ENCODE measurements around the gene IL1R2. TPM values are rescaled to one million over a fixed set of nuclear protein-coding genes. Genes with fewer than 3 reads are reported as not detected.

Gene IL1R2
- total RNA-seq, 4 donors from 2014 or later: 55.3 to 103 (median 80.7) TPM

DNA sequence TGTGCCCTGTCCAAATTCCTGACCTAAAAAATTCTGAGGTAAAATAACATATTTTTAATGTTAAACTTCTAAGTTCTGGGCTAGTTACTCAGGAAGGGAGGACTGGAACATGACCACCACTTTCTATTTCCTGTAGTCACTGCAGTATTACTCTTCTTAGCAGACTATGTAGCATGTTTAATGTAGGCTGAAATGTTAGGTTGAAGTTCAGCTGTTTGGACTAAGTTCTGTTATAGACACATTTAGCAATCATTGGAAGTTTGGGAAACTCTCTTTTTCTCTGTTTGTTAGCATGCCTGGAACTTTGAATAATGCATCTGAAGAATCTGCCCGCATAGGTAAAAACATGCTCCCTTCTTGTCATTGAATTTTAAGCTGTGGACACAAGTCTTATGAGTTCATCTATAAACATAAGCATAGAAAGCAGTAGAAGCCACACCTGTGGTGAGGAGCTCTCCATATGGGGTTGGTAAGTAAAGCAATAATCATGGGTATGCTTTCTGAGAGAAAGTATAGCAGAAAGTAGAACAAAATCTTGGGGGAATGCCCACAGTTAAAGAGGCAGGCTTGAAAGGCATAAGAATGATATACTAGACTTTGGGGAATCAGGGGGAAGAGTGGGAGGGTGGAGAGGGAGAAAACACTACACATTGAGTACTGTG is 52.6 kb downstream of the IL1R2 start:
- WGBS: 87% methylated on average over 1 of the region's 1 CpG
- no peaks in the 10 kb centered on the region for H3K9me3 ChIP-seq

DNA sequence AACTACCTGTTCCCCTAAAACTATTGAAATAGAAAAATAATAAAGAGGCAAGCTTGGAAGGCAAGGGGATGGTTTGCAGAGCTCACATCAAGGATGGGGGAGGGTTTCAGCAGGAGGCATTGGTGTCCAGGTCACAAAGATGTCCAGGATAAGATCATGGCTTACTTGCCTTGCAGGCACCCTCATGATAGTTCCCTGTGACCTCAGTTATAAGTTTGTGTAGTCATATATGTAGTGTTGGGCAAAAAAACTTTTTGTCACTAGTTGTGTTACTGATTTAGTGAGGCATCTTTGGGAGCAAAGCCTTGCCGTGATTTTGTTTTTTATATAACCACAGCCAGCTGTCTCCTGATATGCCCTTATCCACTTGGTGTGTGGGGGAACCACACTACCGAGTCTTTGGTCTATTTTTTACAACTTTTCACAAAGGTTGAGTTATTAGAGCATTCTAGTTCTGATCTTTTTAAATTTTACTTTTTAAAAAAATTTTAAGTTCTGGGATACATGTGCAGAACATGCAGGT is 53.3 kb downstream of the IL1R2 start:
- TF ChIP-seq POLR2A (IDR thresholded peaks at IDR 0.05): no peak
- TF ChIP-seq POLR2AphosphoS5 (IDR thresholded peaks at IDR 0.05): no peak
- TF ChIP-seq EP300 (IDR thresholded peaks at IDR 0.05): no peak
- TF ChIP-seq, protein P1, sequence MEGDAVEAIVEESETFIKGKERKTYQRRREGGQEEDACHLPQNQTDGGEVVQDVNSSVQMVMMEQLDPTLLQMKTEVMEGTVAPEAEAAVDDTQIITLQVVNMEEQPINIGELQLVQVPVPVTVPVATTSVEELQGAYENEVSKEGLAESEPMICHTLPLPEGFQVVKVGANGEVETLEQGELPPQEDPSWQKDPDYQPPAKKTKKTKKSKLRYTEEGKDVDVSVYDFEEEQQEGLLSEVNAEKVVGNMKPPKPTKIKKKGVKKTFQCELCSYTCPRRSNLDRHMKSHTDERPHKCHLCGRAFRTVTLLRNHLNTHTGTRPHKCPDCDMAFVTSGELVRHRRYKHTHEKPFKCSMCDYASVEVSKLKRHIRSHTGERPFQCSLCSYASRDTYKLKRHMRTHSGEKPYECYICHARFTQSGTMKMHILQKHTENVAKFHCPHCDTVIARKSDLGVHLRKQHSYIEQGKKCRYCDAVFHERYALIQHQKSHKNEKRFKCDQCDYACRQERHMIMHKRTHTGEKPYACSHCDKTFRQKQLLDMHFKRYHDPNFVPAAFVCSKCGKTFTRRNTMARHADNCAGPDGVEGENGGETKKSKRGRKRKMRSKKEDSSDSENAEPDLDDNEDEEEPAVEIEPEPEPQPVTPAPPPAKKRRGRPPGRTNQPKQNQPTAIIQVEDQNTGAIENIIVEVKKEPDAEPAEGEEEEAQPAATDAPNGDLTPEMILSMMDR (IDR thresholded peaks at IDR 0.05): no peak
- DNase-seq (ENCODE audit: low spot score in 2 of 2): no peak
- WGBS: 84% methylated on average over 2 of the region's 2 CpGs
- Histone ChIP-seq H3K27ac (no peak overlapping the region), H3K9me3 (no peaks in the 10 kb centered on the region), H3K4me3 (no peak overlapping the region), H3K27me3 (no peaks in the 10 kb centered on the region), H3K4me1 (peaks cover 39% of the 10 kb centered on the region), H3K36me3 (no peaks in the 10 kb centered on the region)

More for the DNA sequence above, 52.6 kb downstream of the IL1R2 start:
- Histone ChIP-seq H3K4me1 (peaks cover 32% of the 10 kb centered on the region), H3K27ac (no peak overlapping the region), H3K4me3 (no peak overlapping the region), H3K27me3 (no peaks in the 10 kb centered on the region), H3K36me3 (no peaks in the 10 kb centered on the region)
- TF ChIP-seq, protein P1 (IDR thresholded peaks at IDR 0.05): no peak
- TF ChIP-seq POLR2AphosphoS5 (IDR thresholded peaks at IDR 0.05) (no peak), POLR2A (IDR thresholded peaks at IDR 0.05) (no peak), EP300 (IDR thresholded peaks at IDR 0.05) (no peak)
- no peak for DNase-seq (ENCODE audit: low spot score in 2 of 2)

DNA sequence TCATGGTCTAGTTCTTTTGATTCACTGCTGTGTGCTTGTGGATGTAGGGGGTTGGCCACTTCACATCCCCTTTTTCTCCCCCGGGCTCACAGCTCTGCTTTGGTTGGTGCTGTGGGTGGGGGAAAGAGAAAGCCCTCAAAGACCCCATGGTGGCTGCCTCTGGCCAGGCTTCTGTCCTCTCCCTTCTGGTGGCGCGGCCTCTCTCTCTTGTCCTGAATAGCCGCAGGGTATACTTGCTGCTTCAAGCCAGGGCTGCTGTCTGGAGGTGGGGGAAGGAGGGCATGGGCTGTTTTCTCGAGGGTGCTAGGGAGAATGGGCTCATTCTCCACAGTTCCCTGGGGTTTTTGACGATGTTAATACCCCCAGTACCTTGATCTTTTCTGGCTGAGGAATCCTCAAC is 53.9 kb downstream of the IL1R2 start:
- H3K27me3 ChIP-seq: no peaks in the 10 kb centered on the region
- H3K27ac ChIP-seq: no peak overlapping the region
- 93% methylated on average over 6 of the region's 6 CpGs for WGBS
- TF ChIP-seq POLR2A (IDR thresholded peaks at IDR 0.05) (no peak), POLR2AphosphoS5 (IDR thresholded peaks at IDR 0.05) (no peak), EP300 (IDR thresholded peaks at IDR 0.05) (no peak)
- TF ChIP-seq, protein P1 (IDR thresholded peaks at IDR 0.05): no peak
- no peaks in the 10 kb centered on the region for H3K9me3 ChIP-seq
- peaks cover 46% of the 10 kb centered on the region for H3K4me1 ChIP-seq
- no peak overlapping the region for H3K4me3 ChIP-seq
- no peak for DNase-seq (ENCODE audit: low spot score in 2 of 2)
- H3K36me3 ChIP-seq: no peaks in the 10 kb centered on the region

DNA sequence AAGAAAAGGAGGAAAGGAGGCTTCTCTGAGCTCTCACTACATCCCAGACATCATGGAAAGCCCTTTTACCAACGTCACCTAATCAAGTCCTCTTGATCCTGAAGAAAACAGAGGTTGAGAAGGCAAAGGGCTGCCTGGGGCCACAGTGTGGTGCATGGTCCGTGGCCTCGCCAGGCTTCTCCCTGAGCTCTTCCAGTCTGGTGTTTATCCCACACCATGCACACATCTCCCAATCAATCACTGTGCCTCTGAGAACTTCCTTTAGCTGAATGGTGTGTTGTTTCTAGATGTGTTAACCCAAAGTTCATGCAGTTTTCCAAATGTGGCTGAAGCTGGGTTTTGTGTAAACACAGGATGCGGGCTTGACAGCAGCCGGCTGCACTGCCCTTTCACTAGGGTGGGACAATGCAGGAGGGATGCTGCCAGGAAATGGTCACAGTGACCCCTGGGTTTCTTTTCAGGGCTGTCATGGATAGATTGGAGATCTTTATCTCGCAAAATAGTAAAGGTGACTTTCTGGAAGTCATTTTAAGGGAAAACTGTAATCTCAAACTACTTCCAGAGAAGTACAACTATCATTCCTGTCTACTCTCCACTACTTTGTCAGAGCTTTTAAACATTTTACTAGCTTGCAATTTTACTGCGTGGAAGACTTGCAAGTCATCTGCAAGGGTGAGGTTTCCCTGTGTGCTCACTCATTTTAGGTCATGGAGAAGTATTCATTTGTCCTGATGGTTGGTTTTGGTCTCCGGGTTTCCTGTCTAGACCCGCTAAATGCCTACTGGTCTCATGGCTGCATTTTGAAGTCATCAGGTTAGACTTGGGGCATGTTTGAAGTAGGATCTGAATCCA is 54.6 kb downstream of the IL1R2 start:
- no peak overlapping the region for H3K4me3 ChIP-seq
- no peaks in the 10 kb centered on the region for H3K9me3 ChIP-seq
- no peaks in the 10 kb centered on the region for H3K36me3 ChIP-seq
- WGBS: 85% methylated on average over 9 of the region's 9 CpGs
- H3K4me1 ChIP-seq: peaks cover 47% of the 10 kb centered on the region
- DNase-seq (ENCODE audit: low spot score in 2 of 2): no peak
- no peak overlapping the region for H3K27ac ChIP-seq
- TF ChIP-seq EP300 (IDR thresholded peaks at IDR 0.05): no peak
- no peak for TF ChIP-seq POLR2AphosphoS5 (IDR thresholded peaks at IDR 0.05)
- no peak for TF ChIP-seq POLR2A (IDR thresholded peaks at IDR 0.05)
- TF ChIP-seq, protein P1 (IDR thresholded peaks at IDR 0.05): no peak
- no peaks in the 10 kb centered on the region for H3K27me3 ChIP-seq

DNA sequence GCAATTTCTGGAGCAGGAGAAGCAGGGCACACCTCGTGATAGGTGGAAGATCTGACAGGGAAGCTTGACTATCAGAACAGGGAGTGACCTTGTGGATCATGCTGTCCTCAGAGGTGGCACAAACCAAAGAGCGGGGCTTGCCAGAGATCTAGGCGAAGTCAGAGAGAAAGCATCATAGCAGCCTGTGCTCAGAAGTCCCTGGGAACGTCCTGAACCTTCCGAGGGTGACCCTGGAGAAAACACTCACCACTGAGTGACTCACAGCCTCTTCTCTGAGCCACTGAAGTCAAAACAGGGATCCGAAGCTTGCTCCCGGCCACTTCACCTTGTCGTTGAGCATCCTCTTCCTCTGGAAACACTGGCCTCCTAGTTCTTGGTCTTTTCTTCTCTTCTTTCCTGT is 56.7 kb downstream of the IL1R2 start:
- no peak overlapping the region for H3K4me3 ChIP-seq
- TF ChIP-seq EP300 (IDR thresholded peaks at IDR 0.05) (no peak), POLR2AphosphoS5 (IDR thresholded peaks at IDR 0.05) (peak in 2 of 3 donors; percentile 65 to 93)
- peak overlapping the region; percentile 85 for H3K27ac ChIP-seq
- no peaks in the 10 kb centered on the region for H3K9me3 ChIP-seq
- DNase-seq (ENCODE audit: low spot score in 2 of 2): peak in 1 of 2 donors; percentile 85
- peaks cover 60% of the 10 kb centered on the region for H3K4me1 ChIP-seq
- no peaks in the 10 kb centered on the region for H3K36me3 ChIP-seq
- no peaks in the 10 kb centered on the region for H3K27me3 ChIP-seq
- WGBS: 26% methylated on average over 8 of the region's 8 CpGs

Data from suprapubic skin (tissue), 4 donors.